KMS-11 (cell line): Measurements from ENCODE around the gene KLF9.

Source experiments
- H2AFZ ChIP-seq: fragments of 200-600 bp; sonication (generic); 2 replicates; pipeline ENCODE4 v1.6.1; 2016; ENCODE audit warnings: antibody characterized with exemption, mixed run types, low read depth
- H3K27ac ChIP-seq: fragments of 200-600 bp; sonication (generic); 2 replicates; pipeline ENCODE4 v1.6.1; 2016; ENCODE audit warnings: mild to moderate bottlenecking, mixed run types
- H3K27me3 ChIP-seq: fragments of 200-600 bp; sonication (generic); 2 replicates; pipeline ENCODE4 v1.6.1; 2017; ENCODE audit warnings: mild to moderate bottlenecking, low read depth, mixed run types, moderate library complexity; ENCODE audit not compliant: insufficient read depth
- H3K36me3 ChIP-seq: fragments of 200-600 bp; sonication (generic); 2 replicates; pipeline ENCODE4 v1.6.1; 2017; ENCODE audit warnings: mild to moderate bottlenecking, mixed run types; ENCODE audit not compliant: insufficient read depth
- H3K4me1 ChIP-seq: fragments of 200-600 bp; sonication (generic); 2 replicates; pipeline ENCODE4 v1.6.1; 2016; ENCODE audit warnings: mild to moderate bottlenecking, low read depth, mixed run types; ENCODE audit not compliant: poor library complexity, severe bottlenecking
- H3K4me2 ChIP-seq: fragments of 200-600 bp; sonication (generic); 2 replicates; pipeline ENCODE4 v1.7.0; 2016; ENCODE audit warnings: mild to moderate bottlenecking, mixed run types
- H3K4me3 ChIP-seq: fragments of 200-600 bp; sonication (generic); IDR thresholded peaks from 2 replicates; pipeline ENCODE4 v1.6.1; 2017; ENCODE audit warnings: low read depth, low read length, mixed read lengths; ENCODE audit not compliant: insufficient read depth
- H3K79me2 ChIP-seq: fragments of 200-600 bp; sonication (generic); 2 replicates; pipeline ENCODE4 v1.6.1; 2016; ENCODE audit warnings: low read depth, mixed run types; ENCODE audit not compliant: insufficient read depth
- H3K9ac ChIP-seq: fragments of 200-600 bp; sonication (generic); 2 replicates; pipeline ENCODE4 v1.6.1; 2016; ENCODE audit warnings: mild to moderate bottlenecking, mixed run types
- H4K20me1 ChIP-seq: fragments of 200-600 bp; sonication (generic); 2 replicates; pipeline ENCODE4 v1.6.1; 2016; ENCODE audit warnings: mild to moderate bottlenecking, mixed run types; ENCODE audit not compliant: insufficient read depth
- CTCF ChIP-seq: fragments of 200-600 bp; sonication (generic); conservative IDR thresholded peaks from 2 replicates; pipeline ENCODE4 v1.6.1; 2017; ENCODE audit warnings: low read depth, mild to moderate bottlenecking, antibody characterized with exemption, low read length, moderate library complexity, mixed read lengths

Gene KLF9

DNA sequence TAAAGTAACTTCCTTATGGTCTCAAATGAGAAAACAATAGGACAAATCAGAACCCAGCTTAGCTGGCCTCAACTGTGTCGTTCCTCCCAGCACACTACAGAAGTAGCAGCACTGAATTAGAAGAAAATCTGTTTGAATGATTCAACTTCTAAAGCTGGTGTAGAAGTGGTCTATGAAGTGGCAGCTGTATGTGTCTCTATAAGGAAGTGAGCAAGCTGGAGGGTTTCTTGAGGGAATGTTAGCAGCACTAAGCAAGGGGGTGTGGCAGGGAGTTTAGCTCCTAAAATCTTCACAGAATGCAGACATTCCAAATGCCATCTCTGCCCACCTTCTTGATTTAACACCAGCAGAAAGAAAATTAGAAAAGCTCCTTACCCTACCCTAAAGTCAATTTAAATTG is 4.1 kb downstream of the KLF9 start:
- Histone ChIP-seq H4K20me1 (no peaks in the 10 kb centered on the region), H3K4me3 (no peak overlapping the region), H3K27ac (peak overlapping the region; percentile 89), H3K27me3 (no peaks in the 10 kb centered on the region), H3K79me2 (peaks cover 63% of the 10 kb centered on the region), H3K36me3 (no peaks in the 10 kb centered on the region), H3K4me1 (peaks cover 41% of the 10 kb centered on the region), H3K9ac (peak overlapping the region; percentile 81; the same call in 1 of the 2 replicates), H3K4me2 (peak overlapping the region; percentile 96), H2AFZ (0 out of 2 replicates have a peak overlapping the region, but pooled peaks have one; percentile 67)
- no peak for TF ChIP-seq CTCF

GRCh38 chr9:70409800-70410199 is 4.7 kb downstream of the KLF9 start:
- Histone ChIP-seq H3K4me3 (no peak overlapping the region), H3K27ac (peak overlapping the region; percentile 89; the same call in 1 of the 2 replicates), H3K9ac (peak overlapping the region; percentile 81; the same call in 1 of the 2 replicates), H3K4me1 (peaks cover 35% of the 10 kb centered on the region), H2AFZ (no peak overlapping the region), H3K4me2 (peak overlapping the region; percentile 96), H3K27me3 (no peaks in the 10 kb centered on the region), H3K36me3 (no peaks in the 10 kb centered on the region), H3K79me2 (peaks cover 69% of the 10 kb centered on the region), H4K20me1 (no peaks in the 10 kb centered on the region)
- no peak for TF ChIP-seq CTCF

DNA sequence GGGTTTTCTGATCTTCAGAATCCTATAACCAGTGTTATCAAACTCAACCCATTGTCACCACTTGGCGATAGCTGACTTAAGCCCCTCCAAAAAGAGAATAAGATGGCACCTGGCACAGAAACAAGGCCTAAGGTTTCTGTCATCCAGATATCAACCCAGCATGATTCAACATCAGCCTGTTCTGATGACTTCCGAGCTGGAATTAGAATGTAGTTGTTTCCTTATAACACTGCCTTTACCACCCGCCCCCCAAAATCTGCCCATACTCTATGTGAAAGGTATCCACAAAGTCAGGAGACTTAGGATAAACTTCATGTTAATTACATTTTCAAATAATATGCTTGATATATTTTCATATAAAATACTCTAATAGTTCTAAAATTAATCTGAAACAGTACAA is 5.2 kb downstream of the KLF9 start:
- Histone ChIP-seq H3K27ac (no peak overlapping the region), H3K4me2 (peak overlapping the region; percentile 96; the same call in 1 of the 2 replicates), H2AFZ (no peak overlapping the region), H3K36me3 (no peaks in the 10 kb centered on the region), H4K20me1 (no peaks in the 10 kb centered on the region), H3K27me3 (no peaks in the 10 kb centered on the region), H3K4me3 (no peak overlapping the region), H3K79me2 (peaks cover 73% of the 10 kb centered on the region), H3K9ac (no peak overlapping the region), H3K4me1 (peaks cover 31% of the 10 kb centered on the region)
- TF ChIP-seq CTCF: no peak

DNA sequence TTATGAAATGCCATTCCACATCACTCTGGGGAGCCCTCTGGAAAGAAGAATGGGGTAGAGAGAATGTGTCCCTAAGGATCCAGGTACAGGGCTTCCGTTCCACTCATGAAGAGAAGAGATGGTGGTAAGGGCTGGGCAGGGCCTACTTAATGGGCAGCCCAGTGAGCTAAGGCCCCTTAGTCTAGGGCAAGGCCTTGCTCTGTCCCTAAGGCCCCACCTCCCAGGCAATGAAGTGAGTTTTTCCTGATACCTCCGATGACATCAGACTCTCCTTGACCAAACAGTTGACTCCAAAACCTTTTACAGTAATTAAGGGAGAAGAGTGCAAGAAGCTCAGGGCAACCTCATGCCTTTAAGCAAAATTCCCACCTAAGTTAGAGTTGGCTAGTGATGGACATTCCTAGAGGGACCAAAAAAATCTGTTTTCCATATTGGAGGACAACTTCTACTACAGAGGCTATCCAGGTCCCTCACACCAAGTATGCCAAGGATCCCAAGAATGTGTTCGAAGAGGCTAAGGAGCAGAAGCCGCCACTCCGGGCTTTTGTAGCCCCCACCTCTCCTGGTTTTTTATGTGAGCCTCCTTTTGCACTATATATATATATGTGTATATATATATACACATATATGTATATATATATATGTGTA is 5.9 kb downstream of the KLF9 start:
- H3K27me3 ChIP-seq: no peaks in the 10 kb centered on the region
- H3K4me1 ChIP-seq: peaks cover 31% of the 10 kb centered on the region
- no peak overlapping the region for H2AFZ ChIP-seq
- H3K27ac ChIP-seq: no peak overlapping the region
- no peak overlapping the region for H3K4me3 ChIP-seq
- H3K36me3 ChIP-seq: no peaks in the 10 kb centered on the region
- H4K20me1 ChIP-seq: no peaks in the 10 kb centered on the region
- no peak overlapping the region for H3K4me2 ChIP-seq
- no peak for TF ChIP-seq CTCF
- H3K9ac ChIP-seq: no peak overlapping the region
- peaks cover 73% of the 10 kb centered on the region for H3K79me2 ChIP-seq
